HUES6 (cell line): Measurements from ENCODE around the gene PRADC1.

Source experiments
- H3K27ac ChIP-seq: 2 replicates; pipeline ENCODE4 v1.7.0; 2013; ENCODE audit warnings: low read depth, mild to moderate bottlenecking, low read length, inconsistent platforms
- H3K27me3 ChIP-seq: 2 replicates; pipeline ENCODE4 v1.6.1; 2013; ENCODE audit warnings: low read length; ENCODE audit not compliant: control insufficient read depth, insufficient read depth
- H3K36me3 ChIP-seq: 2 replicates; pipeline ENCODE4 v1.6.1; 2013; ENCODE audit warnings: low read length; ENCODE audit not compliant: control insufficient read depth, insufficient read depth
- H3K4me1 ChIP-seq: 2 replicates; pipeline ENCODE4 v1.6.1; 2013; ENCODE audit warnings: low read length; ENCODE audit not compliant: control insufficient read depth, insufficient read depth
- H3K4me3 ChIP-seq: 2 replicates; pipeline ENCODE4 v1.5.1; 2013; ENCODE audit warnings: low read depth, low read length
- H3K9ac ChIP-seq: one replicate; pipeline ENCODE4 v1.6.1; 2013; ENCODE audit warnings: mild to moderate bottlenecking, low read length
- H3K9me3 ChIP-seq: 2 replicates; pipeline ENCODE4 v1.6.1; 2013; ENCODE audit warnings: low read depth, low read length; ENCODE audit not compliant: control insufficient read depth, insufficient read depth

PRADC1 gene

GRCh38 chr2:73197579-73197978, 35.5 kb downstream of the PRADC1 start:
- Histone ChIP-seq H3K9ac (no peak overlapping the region), H3K36me3 (no peaks in the 10 kb centered on the region), H3K4me3 (no peak overlapping the region), H3K27me3 (peaks cover 52% of the 10 kb centered on the region), H3K4me1 (no peaks in the 10 kb centered on the region), H3K27ac (no peak overlapping the region), H3K9me3 (no peaks in the 10 kb centered on the region)

- H3K27me3 ChIP-seq, result peaks cover 43% of the 10 kb centered on the region
- no peak overlapping the region for H3K27ac ChIP-seq
- H3K9me3 ChIP-seq, result no peaks in the 10 kb centered on the region
- H3K9ac ChIP-seq, result no peak overlapping the region
- no peaks in the 10 kb centered on the region for H3K36me3 ChIP-seq
- H3K4me1 ChIP-seq, result peaks cover 10% of the 10 kb centered on the region
- H3K4me3 ChIP-seq, result no peak overlapping the region
These were observed 45.5 kb downstream of the PRADC1 start for GRCh38 chr2:73187549-73187948.

GRCh38 chr2:73185965-73186364, 47.1 kb downstream of the PRADC1 start:
- H3K36me3 ChIP-seq, result no peaks in the 10 kb centered on the region
- H3K4me3 ChIP-seq, result no peak overlapping the region
- no peak overlapping the region for H3K27ac ChIP-seq
- peaks cover 50% of the 10 kb centered on the region for H3K27me3 ChIP-seq
- no peaks in the 10 kb centered on the region for H3K4me1 ChIP-seq
- H3K9me3 ChIP-seq, result no peaks in the 10 kb centered on the region
- no peak overlapping the region for H3K9ac ChIP-seq
